Panc1 (cell line): ENCODE measurements around the gene ADH5.

ENCODE experiments used
- POLR2AphosphoS5 ChIP-seq: IDR thresholded peaks from 2 replicates; pipeline ENCODE4 v1.6.1; 2012; ENCODE audit warnings: mild to moderate bottlenecking, low read depth, low read length, moderate library complexity
- TCF7L2 ChIP-seq: IDR thresholded peaks from 2 replicates; pipeline ENCODE4 v1.6.1; 2011; ENCODE audit warnings: mild to moderate bottlenecking, low read depth, low read length, inconsistent platforms
- TF ChIP-seq, protein P1 (sequence below): fragments of 450-650 bp; IDR thresholded peaks from 2 replicates; pipeline ENCODE4 v1.5.1; 2017; ENCODE audit warnings: mild to moderate bottlenecking
- TF ChIP-seq, protein P2 (sequence below), 2 experiments: IDR thresholded peaks; 2 replicates each; pipeline ENCODE4 v1.6.1; 2011 to 2012; ENCODE audit warnings: low read depth in 2 of 2, control low read depth in 1 of 2, low read length in 1 of 2, mild to moderate bottlenecking in 1 of 2, moderate library complexity in 1 of 2; ENCODE audit not compliant: insufficient read depth in 1 of 2

DNA sequence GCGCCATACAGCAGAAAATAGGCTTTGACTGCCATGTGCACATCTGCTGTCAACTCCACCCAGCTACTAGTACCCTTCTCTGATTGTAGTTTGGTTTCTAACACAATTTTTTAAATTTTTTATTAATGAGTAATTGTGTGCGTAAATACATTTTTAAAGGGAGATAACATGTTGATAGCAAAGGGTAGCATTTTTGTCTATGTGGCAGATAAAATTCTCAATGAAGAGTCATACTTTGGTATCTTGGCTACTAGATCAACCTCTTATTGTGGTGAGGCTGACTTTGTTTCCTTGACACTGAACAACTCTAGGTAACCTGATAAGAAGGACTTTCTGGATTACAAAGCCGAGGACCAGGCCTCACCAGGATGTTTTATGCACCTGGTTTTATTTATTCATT, 46.0 kb upstream of the ADH5 start:
- TF ChIP-seq POLR2AphosphoS5 (no peak), TCF7L2 (no peak)
- TF ChIP-seq, protein P1, sequence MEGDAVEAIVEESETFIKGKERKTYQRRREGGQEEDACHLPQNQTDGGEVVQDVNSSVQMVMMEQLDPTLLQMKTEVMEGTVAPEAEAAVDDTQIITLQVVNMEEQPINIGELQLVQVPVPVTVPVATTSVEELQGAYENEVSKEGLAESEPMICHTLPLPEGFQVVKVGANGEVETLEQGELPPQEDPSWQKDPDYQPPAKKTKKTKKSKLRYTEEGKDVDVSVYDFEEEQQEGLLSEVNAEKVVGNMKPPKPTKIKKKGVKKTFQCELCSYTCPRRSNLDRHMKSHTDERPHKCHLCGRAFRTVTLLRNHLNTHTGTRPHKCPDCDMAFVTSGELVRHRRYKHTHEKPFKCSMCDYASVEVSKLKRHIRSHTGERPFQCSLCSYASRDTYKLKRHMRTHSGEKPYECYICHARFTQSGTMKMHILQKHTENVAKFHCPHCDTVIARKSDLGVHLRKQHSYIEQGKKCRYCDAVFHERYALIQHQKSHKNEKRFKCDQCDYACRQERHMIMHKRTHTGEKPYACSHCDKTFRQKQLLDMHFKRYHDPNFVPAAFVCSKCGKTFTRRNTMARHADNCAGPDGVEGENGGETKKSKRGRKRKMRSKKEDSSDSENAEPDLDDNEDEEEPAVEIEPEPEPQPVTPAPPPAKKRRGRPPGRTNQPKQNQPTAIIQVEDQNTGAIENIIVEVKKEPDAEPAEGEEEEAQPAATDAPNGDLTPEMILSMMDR = no peak
- TF ChIP-seq, protein P2, sequence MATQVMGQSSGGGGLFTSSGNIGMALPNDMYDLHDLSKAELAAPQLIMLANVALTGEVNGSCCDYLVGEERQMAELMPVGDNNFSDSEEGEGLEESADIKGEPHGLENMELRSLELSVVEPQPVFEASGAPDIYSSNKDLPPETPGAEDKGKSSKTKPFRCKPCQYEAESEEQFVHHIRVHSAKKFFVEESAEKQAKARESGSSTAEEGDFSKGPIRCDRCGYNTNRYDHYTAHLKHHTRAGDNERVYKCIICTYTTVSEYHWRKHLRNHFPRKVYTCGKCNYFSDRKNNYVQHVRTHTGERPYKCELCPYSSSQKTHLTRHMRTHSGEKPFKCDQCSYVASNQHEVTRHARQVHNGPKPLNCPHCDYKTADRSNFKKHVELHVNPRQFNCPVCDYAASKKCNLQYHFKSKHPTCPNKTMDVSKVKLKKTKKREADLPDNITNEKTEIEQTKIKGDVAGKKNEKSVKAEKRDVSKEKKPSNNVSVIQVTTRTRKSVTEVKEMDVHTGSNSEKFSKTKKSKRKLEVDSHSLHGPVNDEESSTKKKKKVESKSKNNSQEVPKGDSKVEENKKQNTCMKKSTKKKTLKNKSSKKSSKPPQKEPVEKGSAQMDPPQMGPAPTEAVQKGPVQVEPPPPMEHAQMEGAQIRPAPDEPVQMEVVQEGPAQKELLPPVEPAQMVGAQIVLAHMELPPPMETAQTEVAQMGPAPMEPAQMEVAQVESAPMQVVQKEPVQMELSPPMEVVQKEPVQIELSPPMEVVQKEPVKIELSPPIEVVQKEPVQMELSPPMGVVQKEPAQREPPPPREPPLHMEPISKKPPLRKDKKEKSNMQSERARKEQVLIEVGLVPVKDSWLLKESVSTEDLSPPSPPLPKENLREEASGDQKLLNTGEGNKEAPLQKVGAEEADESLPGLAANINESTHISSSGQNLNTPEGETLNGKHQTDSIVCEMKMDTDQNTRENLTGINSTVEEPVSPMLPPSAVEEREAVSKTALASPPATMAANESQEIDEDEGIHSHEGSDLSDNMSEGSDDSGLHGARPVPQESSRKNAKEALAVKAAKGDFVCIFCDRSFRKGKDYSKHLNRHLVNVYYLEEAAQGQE (IDR thresholded peaks at IDR 0.05; ENCODE audit: insufficient read depth in 1 of 2, low read depth in 2 of 2, low read length in 1 of 2) = no peak
